Stimulated activated CD4-positive, alpha-beta T cell treated with anti-CD3 and anti-CD28 coated beads, Interleukin-15, amount 100 ng/mL, for 24 hours (primary cell): ENCODE results near the gene FGFBP2.
"Not testable (repeated sequence)": the region's sequence is repeated elsewhere in the genome, so short reads cannot be mapped to it uniquely, and the experiment has no call there.

Source experiments
- DNase-seq: peaks from one replicate; pipeline ENCODE4 v3.0.0-alpha.2; 2020

The FGFBP2 gene

DNA sequence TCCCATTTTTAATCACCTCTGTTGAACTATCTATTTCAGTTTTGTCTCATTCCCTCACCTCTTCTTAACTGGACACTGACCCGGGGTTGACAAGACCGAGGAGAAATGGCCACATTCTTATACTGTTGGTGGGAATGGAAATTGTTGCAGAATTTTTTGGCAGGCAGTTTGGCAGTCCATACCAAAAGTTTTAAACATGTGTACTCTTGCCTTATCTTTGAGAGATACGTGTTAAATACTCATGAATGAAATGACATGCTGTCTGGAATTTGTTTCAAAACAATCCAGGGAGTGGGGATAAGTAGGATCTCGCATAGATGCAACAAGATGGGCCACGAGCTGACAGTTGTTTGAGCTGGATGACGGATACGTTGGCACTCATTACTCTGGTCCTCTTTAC is 36.5 kb downstream of the FGFBP2 start:
- DNase-seq = no peak

DNA sequence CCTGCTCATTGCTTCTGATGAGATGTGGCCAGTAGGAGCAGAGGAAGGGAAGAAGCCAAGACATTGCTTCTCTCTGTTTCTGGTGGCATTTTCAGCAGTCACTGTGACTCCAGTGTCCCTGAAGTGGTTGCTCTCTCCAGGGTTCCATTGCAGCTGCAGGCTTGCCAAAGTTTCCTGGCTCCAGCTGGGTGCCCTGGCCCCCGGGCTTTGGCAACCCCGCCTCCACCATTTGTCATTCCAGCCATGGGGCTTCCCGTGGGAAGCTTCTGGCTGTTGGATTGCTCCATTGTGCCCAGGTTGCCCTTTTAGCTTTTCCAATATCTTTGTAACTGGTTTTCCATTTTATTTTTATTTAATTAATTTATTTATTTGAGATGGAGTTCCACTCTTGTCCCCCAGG is 37.1 kb downstream of the FGFBP2 start:
- no peak for DNase-seq

DNA sequence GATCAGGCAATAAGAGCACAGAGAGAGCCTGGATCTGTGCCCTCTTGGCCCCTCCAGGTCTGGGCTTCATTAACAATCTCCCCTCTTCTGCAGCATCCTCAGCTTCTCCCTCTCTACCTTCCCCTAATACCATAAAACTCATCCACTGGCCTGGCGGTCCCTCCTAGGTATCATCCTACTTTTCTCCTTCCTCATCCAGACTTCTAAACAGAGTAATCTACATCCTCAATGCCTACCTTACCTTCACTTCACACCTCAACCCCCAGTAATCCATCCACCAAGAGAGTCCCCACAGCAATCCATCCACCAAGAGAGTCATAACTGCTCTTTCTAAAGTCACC is 41.4 kb downstream of the FGFBP2 start:
- no peak for DNase-seq

DNA sequence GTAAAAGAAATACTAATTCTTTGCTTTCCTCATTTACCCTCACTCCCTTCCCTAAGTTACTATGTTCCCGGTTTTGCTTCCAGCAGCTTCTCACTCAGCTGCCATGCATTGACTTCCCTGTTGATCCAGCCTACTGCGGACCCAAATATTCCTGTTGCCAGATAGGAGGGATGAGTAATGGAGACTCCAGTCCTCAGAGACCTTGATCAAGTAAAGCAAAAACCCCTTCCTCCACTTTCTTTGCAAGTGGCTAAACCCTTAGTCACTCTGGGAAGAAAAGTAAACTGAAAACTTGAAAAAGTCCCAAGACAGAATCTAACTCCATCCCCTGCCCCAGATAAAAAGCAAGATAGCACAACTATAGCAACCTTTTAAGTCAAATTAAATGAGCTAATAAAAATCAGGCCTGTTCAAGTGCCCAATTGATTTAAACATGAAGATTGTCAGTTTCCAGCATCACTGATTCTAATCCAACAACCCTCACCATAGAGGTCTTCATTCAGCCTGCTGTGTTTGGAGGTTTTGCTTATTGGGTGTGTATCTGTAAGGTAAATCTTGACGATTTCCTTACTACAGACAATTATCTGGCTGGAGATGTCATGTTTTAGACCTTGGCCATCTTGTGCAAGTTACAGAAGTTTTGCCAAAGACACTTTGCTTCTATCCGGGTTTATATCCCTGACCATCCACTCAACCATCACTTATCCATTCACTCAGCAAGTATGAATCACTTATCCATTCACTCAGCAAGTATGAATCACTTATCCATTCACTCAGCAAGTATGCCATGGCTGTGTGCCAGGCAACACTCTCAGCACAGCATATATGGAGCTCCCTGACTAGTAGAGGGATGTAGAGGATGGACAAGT is 42.0 kb downstream of the FGFBP2 start:
- DNase-seq = no peak

DNA sequence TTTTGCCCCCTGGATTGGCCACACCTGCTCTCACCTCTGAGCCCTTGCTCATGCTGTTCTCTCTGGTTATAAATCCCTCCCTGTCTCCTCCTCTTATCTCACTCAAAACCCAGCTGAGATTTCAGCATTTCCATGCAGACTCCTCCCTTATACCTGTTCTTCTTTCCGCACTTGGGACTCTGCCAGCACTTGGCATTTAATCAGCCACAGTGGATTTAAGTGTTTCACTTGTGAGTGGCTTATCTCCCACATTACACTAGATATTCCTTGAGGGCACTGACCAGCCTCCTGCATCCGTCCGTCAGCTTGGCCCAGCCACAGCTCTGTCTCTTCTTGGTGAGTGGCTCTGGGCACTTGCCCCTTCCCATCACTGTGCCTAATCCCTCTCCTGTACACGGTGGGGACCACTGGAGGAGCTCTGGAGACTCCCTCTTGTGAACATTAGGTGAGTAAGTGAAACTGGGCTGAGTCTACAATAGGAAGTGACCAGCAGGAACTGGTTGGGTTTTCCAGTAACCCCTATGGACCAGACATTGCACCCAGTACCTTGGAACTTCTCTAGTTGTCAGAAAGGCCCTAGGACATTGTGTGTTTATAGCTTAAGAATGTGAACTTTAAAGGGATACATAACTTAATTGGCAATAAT is 44.4 kb downstream of the FGFBP2 start:
- no peak for DNase-seq

DNA sequence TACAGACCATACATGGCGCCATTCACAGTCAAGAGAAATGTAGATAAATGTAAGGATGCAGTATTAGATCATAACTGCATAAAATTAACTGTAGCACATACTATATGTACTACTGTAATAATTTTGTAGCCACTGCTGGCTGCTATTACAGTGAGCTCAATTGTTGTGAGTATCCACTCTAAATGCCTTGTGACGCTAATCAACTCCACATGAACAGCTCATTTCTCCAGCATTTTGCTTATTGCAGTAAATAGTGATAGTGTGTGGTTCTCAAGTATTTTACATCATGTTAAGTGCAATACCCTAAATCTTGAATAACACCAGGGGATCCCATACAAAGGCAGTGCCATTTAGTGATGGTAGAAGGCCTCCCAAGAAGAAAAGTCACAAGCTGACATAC is 45.7 kb downstream of the FGFBP2 start:
- DNase-seq = no peak

DNA sequence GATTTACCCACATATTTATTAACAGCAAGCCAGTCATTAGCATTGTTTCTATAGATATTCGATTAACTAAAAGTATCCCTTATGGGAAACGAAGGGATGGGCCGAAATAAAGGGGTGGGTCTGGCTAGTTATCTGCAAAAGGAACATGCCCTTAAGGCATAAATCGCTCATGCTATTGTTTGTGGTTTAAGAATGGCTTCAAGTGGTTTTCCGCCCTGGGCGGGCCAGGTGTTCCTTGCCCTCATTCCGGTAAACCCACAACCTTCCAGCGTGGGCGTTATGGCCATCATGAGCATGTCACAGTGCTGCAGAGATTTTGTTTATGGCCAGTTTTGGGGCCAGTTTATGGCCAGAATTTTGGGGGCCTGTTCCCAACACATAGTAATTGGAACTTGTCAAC is 46.6 kb downstream of the FGFBP2 start:
- DNase-seq = not testable (repeated sequence)

DNA sequence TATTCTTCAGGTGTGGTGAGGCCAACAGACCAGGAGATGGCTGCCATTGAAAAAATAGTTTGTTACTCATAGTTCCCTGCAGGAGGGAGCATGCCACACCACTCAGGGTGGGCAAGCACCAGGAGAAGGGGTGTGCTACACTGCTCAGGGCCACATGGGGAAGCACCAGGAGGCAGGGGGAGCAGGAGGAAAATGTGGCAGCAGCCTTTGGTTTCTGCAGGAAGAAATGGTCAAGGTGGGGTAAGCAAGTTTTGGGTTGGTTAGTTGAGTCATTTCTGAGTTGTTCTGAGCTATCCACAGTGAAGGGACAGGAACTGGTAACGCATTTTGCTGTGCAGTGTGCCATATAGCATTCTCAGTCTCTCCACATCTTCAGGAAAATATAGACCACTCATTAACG is 48.2 kb downstream of the FGFBP2 start:
- DNase-seq = no peak

DNA sequence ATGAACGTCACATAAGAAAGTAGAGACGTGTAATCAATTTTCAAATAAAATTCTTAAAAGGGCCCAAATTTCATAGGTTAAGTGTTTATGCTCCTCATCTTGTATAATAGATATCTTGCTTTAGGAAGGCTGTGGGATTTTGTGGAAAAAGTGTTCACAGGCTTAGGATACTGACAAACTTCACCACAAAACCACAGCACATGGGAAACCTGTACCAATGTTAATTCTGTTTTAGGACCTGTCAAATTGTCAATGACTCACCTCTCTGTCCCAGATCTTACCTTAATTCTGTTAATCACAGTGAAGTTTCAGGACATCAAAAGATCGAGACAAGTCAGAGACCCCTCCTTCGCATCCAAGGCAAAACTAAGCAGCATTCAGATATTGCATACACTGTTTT is 48.7 kb downstream of the FGFBP2 start:
- DNase-seq = no peak

DNA sequence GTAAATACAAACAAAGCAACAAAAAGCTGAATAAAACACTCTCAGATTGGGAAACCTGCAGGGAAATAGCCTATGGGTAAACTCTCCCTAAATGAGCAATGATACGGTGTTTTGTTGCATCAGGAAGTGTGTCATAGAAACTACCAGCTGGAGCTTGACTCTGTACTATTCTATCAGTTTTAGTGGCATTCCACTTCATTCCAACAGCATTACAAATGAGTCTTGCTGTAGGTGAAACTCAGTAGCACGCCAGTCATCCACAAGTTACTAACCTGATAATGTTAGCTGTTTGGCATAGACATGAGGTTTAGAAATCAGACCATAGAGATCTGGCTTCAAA is 49.4 kb downstream of the FGFBP2 start:
- DNase-seq = no peak

DNA sequence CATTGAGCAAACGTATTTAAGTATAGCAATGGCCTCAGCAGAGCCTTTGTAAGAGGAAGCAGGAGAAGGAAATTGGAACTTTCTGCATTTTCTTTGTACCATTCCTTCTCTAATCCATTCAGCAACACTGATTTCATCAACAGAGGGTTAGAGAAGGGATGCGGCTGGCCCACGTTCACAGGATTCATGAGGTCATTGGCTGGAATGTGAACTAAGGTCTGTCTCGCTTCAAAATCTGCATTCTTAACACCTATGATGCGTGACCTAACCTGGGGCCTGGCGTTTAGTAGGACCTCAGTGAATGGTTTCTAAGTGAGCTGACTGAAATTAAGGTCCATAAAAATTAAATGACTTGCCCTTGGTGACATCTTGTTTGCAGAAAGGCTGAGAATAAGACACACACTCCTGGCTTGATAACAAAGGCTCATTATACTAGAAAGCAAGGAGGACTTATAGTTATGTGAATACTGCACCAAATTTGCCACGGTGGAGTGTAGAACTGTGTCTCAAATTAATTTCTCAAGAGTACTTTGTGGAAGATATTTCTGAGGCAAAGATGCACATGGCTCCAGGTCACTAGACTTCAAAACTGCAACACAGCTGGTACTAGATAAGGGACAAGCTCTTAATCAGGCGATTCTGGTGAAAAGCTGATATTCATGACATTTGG is 49.9 kb downstream of the FGFBP2 start:
- no peak for DNase-seq

DNA sequence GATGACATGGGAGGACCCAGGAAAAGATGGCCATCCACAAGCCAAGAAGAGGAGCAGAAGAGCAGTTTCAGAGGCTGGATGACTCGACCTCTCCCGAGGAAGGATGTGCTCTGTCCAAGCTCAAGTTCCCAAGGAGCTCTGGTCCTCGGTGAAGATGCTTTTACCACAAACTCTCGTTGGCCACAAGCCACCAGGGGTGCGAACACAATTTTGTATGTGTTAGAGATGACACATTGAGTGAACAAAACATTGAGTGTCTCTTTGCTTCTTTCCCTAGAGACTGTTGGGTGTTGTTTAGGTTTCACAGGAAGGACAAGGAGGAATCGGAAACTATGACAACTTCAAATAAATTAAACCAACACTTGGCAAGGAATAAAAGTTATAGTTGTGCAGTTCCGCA is 50.7 kb downstream of the FGFBP2 start:
- no peak for DNase-seq
